ENCODE data around the gene PDCD2. TPM values are rescaled to one million over a fixed set of nuclear protein-coding genes. Genes with fewer than 3 reads are reported as not detected.
"Not testable (repeated sequence)": the region's sequence is repeated elsewhere in the genome, so short reads cannot be mapped to it uniquely, and the experiment has no call there.

PDCD2 gene
- total RNA-seq, 1 experiment from 2014 or later: 132 TPM

GRCh38 chr6:170584181-170584953, at the start of gene PDCD2 (continued):
- TF ChIP-seq ZNF425 (CRISPR knock-in tag; conservative IDR thresholded peaks at IDR 0.05) (no peak), SMAD3 (CRISPR knock-in tag; IDR thresholded peaks at IDR 0.05; ENCODE audit: borderline replicate concordance) (no peak), CBFB (CRISPR knock-in tag; IDR thresholded peaks at IDR 0.05; ENCODE audit: low read depth) (no peak), ZBTB43 (CRISPR knock-in tag; IDR thresholded peaks at IDR 0.05) (no peak; the same call in 1 of the 2 replicates), IRF2 (CRISPR knock-in tag; IDR thresholded peaks at IDR 0.05; ENCODE audit: borderline replicate concordance, low read depth) (no peak), ZNF281 (CRISPR knock-in tag; IDR thresholded peaks at IDR 0.05) (no peak)

- DNase-seq (ENCODE audit: low spot score); H3K4me1 Mint-ChIP-seq; H3K9me3 Mint-ChIP-seq; H3K27ac Mint-ChIP-seq; ATAC-seq; POLR2A ChIA-PET; H3K36me3 Mint-ChIP-seq; CTCF ChIA-PET; H3K4me3 Mint-ChIP-seq: not testable (repeated sequence)
- H3K27me3 Mint-ChIP-seq (ENCODE audit: low read depth): peaks cover 14% of the 10 kb centered on the region
Measured at GRCh38 chr6:170616020-170616554, 31.6 kb upstream of the PDCD2 start.

- peak; percentile 67 for ATAC-seq
- CTCF ChIA-PET; H3K36me3 Mint-ChIP-seq; POLR2A ChIA-PET; H3K27ac Mint-ChIP-seq; H3K4me1 Mint-ChIP-seq; DNase-seq (ENCODE audit: low spot score); H3K9me3 Mint-ChIP-seq: not testable (repeated sequence)
- peaks cover 22% of the 10 kb centered on the region for H3K27me3 Mint-ChIP-seq (ENCODE audit: low read depth)
- peak overlapping the region; percentile 74 for H3K4me3 Mint-ChIP-seq
Measured at GRCh38 chr6:170612256-170612804, 27.9 kb upstream of the PDCD2 start.

GRCh38 chr6:170609225-170609624, 24.8 kb upstream of the PDCD2 start:
- H3K27ac Mint-ChIP-seq, CTCF ChIA-PET: not testable (repeated sequence)
- ATAC-seq: peak; percentile 90

GRCh38 chr6:170605574-170606259, 21.3 kb upstream of the PDCD2 start:
- ChIA-PET POLR2A (no interaction called here), CTCF (no interaction called here)
- H3K36me3 Mint-ChIP-seq: no peaks in the 10 kb centered on the region
- DNase-seq (ENCODE audit: low spot score): no peak
- ATAC-seq: no peak
- no peak overlapping the region for H3K4me3 Mint-ChIP-seq
- no peak overlapping the region for H3K27ac Mint-ChIP-seq
- peaks cover 22% of the 10 kb centered on the region for H3K4me1 Mint-ChIP-seq
- peaks cover 7% of the 10 kb centered on the region; the same call in 1 of the 2 replicates for H3K9me3 Mint-ChIP-seq
- peaks cover 8% of the 10 kb centered on the region for H3K27me3 Mint-ChIP-seq (ENCODE audit: low read depth)
- no peak for TF ChIP-seq ZNF671 (CRISPR knock-in tag; IDR thresholded peaks at IDR 0.05)
- TF ChIP-seq ZBTB43 (CRISPR knock-in tag; IDR thresholded peaks at IDR 0.05): no peak
- no peak for TF ChIP-seq CTCF (IDR thresholded peaks at IDR 0.05)
- no peak for TF ChIP-seq ETV6 (CRISPR knock-in tag; IDR thresholded peaks at IDR 0.05)
- TF ChIP-seq ELF4 (CRISPR knock-in tag; IDR thresholded peaks at IDR 0.05; ENCODE audit: low read depth): no peak
- TF ChIP-seq ZNF512 (CRISPR knock-in tag; IDR thresholded peaks at IDR 0.05; ENCODE audit: borderline replicate concordance): no peak
- TF ChIP-seq CREB1 (CRISPR knock-in tag; IDR thresholded peaks at IDR 0.05): no peak

More at GRCh38 chr6:170609225-170609624, 24.8 kb upstream of the PDCD2 start:
- DNase-seq (ENCODE audit: low spot score): peak; percentile 18
- Mint-ChIP-seq H3K27me3 (ENCODE audit: low read depth) (peaks cover 22% of the 10 kb centered on the region), H3K4me1 (peaks cover 22% of the 10 kb centered on the region)
- POLR2A ChIA-PET, H3K36me3 Mint-ChIP-seq, H3K9me3 Mint-ChIP-seq, H3K4me3 Mint-ChIP-seq: not testable (repeated sequence)
